K562 (cell line): ENCODE data around the gene CCNL2.

Experiments
- CBFB ChIP-seq: sonication (generic); formaldehyde crosslinking; IDR thresholded peaks from 2 replicates; pipeline ENCODE4 v1.4.0; 2020; ENCODE audit warnings: mild to moderate bottlenecking, missing genetic modification reagents
- FOXJ3 ChIP-seq: sonication (generic); formaldehyde crosslinking; IDR thresholded peaks from 2 replicates; pipeline ENCODE4 v1.4.0; 2020; ENCODE audit warnings: mild to moderate bottlenecking, missing genetic modification reagents
- GABPB1 ChIP-seq: sonication (generic); formaldehyde crosslinking; IDR thresholded peaks from 2 replicates; pipeline ENCODE4 v1.8.0; 2022; ENCODE audit warnings: mild to moderate bottlenecking, missing genetic modification reagents
- HDAC2 ChIP-seq: fragments of 450-650 bp; IDR thresholded peaks from 2 replicates; pipeline ENCODE4 v1.6.1; 2016; ENCODE audit warnings: mild to moderate bottlenecking
- JUND ChIP-seq, 2 experiments: IDR thresholded peaks; 2 replicates in 1 of 2; 3 replicates in 1 of 2; pipeline ENCODE4 v1.6.1; 2011; ENCODE audit warnings: borderline replicate concordance in 2 of 2, low read depth in 2 of 2, low read length in 2 of 2, improper control_type of control experiment in 1 of 2, missing biosample characterization in 1 of 2, missing genetic modification characterization in 1 of 2, missing genetic modification reagents in 1 of 2
- RAD21 ChIP-seq, 2 experiments: fragments of 250-450 bp in 1 of 2; fragments of 450-650 bp in 1 of 2; sonication (Bioruptor Pico) in 1 of 2; formaldehyde crosslinking in 1 of 2; IDR thresholded peaks in 1 of 2; conservative IDR thresholded peaks in 1 of 2; 2 replicates each; pipeline versions ENCODE4 v1.4.0 to v1.8.0; 2020 to 2022; ENCODE audit warnings: mild to moderate bottlenecking in 2 of 2, moderate library complexity in 1 of 2
- SMC3 ChIP-seq: conservative IDR thresholded peaks from 2 replicates; pipeline ENCODE4 v1.6.1; 2011; ENCODE audit warnings: low read depth, low read length, improper control_type of control experiment; ENCODE audit not compliant: insufficient read depth
- ZNF695 ChIP-seq: fragments of 450-650 bp; formaldehyde crosslinking; IDR thresholded peaks from 2 replicates; pipeline ENCODE4 v1.4.0; 2020; ENCODE audit warnings: mild to moderate bottlenecking, moderate library complexity
- TF ChIP-seq, protein P1 (sequence below), 3 experiments: IDR thresholded peaks in 2 of 3; conservative IDR thresholded peaks in 1 of 3; 2 replicates each; pipeline ENCODE4 v1.5.1; 2011 to 2012; ENCODE audit warnings: low read length in 3 of 3, mild to moderate bottlenecking in 3 of 3, control low read depth in 2 of 3, improper control_type of control experiment in 1 of 3, inconsistent platforms in 1 of 3, low read depth in 1 of 3, mixed read lengths in 1 of 3, moderate library complexity in 1 of 3; ENCODE audit not compliant: insufficient read depth in 2 of 3
- TF ChIP-seq, protein P2 (sequence below): IDR thresholded peaks from 3 replicates; pipeline ENCODE4 v1.6.1; 2011; ENCODE audit warnings: borderline replicate concordance, mild to moderate bottlenecking, moderate library complexity; ENCODE audit not compliant: insufficient read length; ENCODE audit errors: extremely low read depth
- TF ChIP-seq, protein P3 (sequence below): fragments of 250-450 bp; sonication (Bioruptor Pico); IDR thresholded peaks from 2 replicates; pipeline ENCODE4 v1.4.0; 2020; ENCODE audit warnings: mild to moderate bottlenecking, moderate library complexity
- TF ChIP-seq, protein P4 (sequence below), 2 experiments: IDR thresholded peaks in 1 of 2; conservative IDR thresholded peaks in 1 of 2; 2 replicates each; pipeline ENCODE4 v1.6.1; 2016; ENCODE audit warnings: low read depth in 2 of 2, mild to moderate bottlenecking in 1 of 2, missing compliant biosample characterization in 1 of 2, missing genetic modification characterization in 1 of 2, moderate library complexity in 1 of 2

DNA sequence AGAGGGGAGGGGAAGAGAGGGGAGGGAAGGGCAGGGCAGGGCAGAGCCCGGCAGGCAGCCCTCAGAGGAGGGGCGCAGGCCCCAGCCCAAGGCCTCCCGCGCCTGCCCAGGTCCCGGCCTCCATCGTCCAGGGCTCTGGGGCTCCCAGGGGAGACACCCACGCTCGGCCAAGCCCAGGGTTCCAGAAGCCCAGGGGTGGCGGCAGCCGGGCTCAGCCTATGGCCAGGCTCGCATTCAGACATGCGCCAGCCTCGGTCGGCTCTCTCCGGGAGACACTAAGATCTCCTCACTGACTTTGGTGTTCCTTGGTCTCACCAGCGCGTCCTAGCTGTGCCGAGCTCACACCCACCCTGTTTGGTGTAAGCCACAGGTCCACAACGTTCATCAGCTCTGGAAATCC lies 29.0 kb upstream of the CCNL2 start:
- TF ChIP-seq, protein P1, sequence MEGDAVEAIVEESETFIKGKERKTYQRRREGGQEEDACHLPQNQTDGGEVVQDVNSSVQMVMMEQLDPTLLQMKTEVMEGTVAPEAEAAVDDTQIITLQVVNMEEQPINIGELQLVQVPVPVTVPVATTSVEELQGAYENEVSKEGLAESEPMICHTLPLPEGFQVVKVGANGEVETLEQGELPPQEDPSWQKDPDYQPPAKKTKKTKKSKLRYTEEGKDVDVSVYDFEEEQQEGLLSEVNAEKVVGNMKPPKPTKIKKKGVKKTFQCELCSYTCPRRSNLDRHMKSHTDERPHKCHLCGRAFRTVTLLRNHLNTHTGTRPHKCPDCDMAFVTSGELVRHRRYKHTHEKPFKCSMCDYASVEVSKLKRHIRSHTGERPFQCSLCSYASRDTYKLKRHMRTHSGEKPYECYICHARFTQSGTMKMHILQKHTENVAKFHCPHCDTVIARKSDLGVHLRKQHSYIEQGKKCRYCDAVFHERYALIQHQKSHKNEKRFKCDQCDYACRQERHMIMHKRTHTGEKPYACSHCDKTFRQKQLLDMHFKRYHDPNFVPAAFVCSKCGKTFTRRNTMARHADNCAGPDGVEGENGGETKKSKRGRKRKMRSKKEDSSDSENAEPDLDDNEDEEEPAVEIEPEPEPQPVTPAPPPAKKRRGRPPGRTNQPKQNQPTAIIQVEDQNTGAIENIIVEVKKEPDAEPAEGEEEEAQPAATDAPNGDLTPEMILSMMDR (IDR thresholded peaks at IDR 0.05 in 2 of 3, conservative IDR thresholded peaks at IDR 0.05 in 1 of 3; ENCODE audit: insufficient read depth in 2 of 3, low read depth in 1 of 3, low read length in 3 of 3): no peak
- TF ChIP-seq FOXJ3 (no peak), GABPB1 (CRISPR knock-in tag) (no peak), SMC3 (no peak), RAD21 (CRISPR knock-in tag; conservative IDR thresholded peaks at IDR 0.05 in 1 of 2, IDR thresholded peaks at IDR 0.05 in 1 of 2) (no peak), CBFB (CRISPR knock-in tag) (no peak), HDAC2 (no peak), ZNF695 (CRISPR knock-in tag) (no peak), JUND (IDR thresholded peaks at IDR 0.05; ENCODE audit: borderline replicate concordance, low read depth, low read length) (no peak), JUND (tag; IDR thresholded peaks at IDR 0.05; ENCODE audit: borderline replicate concordance, low read depth, low read length) (no peak)
- TF ChIP-seq, protein P2, sequence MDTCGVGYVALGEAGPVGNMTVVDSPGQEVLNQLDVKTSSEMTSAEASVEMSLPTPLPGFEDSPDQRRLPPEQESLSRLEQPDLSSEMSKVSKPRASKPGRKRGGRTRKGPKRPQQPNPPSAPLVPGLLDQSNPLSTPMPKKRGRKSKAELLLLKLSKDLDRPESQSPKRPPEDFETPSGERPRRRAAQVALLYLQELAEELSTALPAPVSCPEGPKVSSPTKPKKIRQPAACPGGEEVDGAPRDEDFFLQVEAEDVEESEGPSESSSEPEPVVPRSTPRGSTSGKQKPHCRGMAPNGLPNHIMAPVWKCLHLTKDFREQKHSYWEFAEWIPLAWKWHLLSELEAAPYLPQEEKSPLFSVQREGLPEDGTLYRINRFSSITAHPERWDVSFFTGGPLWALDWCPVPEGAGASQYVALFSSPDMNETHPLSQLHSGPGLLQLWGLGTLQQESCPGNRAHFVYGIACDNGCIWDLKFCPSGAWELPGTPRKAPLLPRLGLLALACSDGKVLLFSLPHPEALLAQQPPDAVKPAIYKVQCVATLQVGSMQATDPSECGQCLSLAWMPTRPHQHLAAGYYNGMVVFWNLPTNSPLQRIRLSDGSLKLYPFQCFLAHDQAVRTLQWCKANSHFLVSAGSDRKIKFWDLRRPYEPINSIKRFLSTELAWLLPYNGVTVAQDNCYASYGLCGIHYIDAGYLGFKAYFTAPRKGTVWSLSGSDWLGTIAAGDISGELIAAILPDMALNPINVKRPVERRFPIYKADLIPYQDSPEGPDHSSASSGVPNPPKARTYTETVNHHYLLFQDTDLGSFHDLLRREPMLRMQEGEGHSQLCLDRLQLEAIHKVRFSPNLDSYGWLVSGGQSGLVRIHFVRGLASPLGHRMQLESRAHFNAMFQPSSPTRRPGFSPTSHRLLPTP: no peak
- TF ChIP-seq, protein P3, sequence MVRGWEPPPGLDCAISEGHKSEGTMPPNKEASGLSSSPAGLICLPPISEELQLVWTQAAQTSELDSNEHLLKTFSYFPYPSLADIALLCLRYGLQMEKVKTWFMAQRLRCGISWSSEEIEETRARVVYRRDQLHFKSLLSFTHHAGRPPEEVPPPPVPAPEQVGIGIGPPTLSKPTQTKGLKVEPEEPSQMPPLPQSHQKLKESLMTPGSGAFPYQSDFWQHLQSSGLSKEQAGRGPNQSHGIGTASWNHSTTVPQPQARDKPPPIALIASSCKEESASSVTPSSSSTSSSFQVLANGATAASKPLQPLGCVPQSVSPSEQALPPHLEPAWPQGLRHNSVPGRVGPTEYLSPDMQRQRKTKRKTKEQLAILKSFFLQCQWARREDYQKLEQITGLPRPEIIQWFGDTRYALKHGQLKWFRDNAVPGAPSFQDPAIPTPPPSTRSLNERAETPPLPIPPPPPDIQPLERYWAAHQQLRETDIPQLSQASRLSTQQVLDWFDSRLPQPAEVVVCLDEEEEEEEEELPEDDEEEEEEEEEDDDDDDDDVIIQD: no peak
- TF ChIP-seq, protein P4, sequence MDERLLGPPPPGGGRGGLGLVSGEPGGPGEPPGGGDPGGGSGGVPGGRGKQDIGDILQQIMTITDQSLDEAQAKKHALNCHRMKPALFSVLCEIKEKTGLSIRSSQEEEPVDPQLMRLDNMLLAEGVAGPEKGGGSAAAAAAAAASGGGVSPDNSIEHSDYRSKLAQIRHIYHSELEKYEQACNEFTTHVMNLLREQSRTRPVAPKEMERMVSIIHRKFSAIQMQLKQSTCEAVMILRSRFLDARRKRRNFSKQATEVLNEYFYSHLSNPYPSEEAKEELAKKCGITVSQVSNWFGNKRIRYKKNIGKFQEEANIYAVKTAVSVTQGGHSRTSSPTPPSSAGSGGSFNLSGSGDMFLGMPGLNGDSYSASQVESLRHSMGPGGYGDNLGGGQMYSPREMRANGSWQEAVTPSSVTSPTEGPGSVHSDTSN (CRISPR knock-in tag; IDR thresholded peaks at IDR 0.05; ENCODE audit: low read depth): no peak
- TF ChIP-seq, protein P4 (tag; conservative IDR thresholded peaks at IDR 0.05; ENCODE audit: low read depth): no peak
